HTR-8/SVneo (cell line): ENCODE data around the gene C10orf53.

Source experiments
- DNase-seq: peaks from one replicate; pipeline ENCODE4 v3.0.0; 2011; ENCODE audit warnings: low spot score, mixed read lengths; ENCODE audit not compliant: insufficient read length
- FAIRE-seq: peaks from 2 replicates; lab custom pipeline; 2011; peaks lifted over from hg19 to GRCh38; lab: Jason Lieb, UNC

C10orf53 gene

DNA sequence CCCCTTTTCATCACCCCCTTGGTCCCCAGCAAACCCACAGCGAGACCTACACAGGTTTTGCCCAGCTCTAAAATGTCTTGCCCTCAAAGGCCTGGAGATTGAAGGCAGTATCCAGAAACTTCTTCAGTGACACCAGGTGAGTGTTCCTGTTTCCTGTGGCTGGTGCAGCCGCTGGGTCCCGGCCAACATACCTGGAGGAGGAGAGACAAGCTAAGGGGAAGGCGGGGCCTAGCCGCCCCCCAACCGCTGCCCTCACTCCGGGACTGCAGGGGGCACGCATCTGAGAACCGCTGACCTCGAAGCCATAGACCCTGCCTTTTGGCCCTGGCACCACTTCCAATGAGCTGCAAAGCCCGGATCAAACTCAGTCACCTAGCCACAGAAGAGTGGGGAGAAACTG lies 55.7 kb downstream of the C10orf53 start:
- DNase-seq = no peak
- FAIRE-seq = no peak

DNA sequence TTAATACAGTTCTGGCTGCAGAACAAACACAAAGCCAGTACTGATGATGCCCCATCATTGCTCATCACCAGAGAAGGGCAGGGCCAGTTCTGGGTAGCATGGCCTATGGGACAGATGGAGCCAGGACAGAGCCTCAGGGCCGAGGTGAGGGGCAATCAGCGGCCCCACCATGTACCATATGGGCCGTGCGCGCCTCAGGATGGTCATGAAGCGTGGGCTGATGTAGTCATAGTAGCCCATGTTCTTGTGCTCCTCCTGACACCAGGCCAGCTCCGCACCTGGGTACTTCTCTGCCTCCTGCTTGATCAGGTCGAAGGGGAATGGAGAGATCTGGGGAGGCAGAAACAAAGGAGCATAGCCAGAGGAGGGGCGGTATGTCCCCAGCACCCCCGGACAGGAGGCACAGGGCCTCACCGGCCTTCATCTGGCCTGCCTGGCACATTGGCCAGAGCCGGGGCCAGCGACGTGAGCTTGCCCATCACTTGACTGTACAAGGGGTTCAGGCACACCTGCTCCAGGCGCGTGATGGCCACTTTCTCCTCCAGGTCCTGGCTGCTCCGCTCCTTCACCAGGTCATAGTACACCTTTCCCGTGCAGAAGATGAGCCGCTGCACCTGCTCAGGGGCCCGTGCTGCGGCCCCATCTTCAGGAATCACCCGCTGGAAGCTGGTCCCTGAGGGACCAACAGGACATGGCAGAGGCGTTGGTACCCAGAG lies 56.6 kb downstream of the C10orf53 start:
- FAIRE-seq (no peak), DNase-seq (no peak)

DNA sequence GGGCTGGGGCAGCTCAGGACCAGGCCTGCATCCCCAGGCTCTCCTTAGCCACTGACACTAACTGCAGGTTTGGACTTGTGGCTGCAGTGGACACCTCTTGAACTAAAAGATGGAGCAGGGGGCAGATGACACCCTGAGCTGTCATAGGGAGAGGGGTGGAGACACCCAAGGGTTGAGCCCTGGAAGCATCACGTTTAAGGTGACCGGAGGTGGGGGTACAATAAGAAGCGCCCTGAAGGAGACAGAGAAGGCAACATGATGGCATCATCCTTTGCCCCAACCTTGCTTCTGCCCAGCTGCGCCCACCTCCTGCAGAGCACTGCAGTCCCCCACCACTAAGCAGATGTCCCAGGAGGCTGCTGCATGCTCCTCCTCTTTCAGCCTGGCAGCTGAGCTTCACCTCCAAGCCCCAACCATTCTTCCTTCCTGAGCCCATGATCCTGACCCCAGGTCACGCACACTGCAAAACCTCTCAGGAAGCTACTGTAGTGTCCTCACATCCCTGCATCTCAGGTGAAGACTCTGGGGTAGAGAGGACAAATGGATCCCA lies 57.2 kb downstream of the C10orf53 start:
- FAIRE-seq = no peak
- no peak for DNase-seq

DNA sequence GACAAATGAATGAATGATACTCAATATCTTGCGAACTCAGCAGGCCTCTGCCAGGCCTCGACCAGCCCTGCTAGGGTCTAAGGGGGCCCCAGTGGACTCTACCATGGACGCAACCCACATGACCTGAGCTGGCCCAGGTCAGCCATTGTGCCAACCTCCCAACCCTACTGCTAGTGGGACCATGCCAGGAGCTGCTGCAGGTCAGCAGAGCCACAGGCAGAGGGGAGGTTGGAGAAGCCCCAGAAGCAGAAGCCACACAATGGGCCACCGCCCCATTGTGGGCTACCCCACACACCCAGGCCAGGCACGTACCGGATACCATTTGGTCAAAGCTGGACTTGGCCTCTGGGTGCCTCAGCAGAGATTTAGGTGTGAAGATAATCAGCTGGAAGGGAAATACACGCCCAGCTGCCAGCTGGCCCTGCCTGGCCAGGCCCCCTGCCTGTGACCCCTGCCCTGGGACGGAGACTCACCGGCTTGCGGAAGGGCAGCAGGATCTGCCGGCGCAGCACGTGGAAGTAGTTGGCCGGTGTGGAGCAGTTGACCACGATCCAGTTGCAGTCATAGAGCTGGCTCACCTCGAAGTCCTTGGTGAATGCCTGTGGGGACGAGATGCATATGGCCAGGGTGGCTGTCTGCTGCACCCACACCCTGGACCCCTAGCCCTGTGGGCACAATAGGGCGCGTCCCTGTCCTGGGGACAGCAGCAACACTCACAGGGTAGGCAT lies 58.2 kb downstream of the C10orf53 start:
- DNase-seq = no peak
- FAIRE-seq = no peak

DNA sequence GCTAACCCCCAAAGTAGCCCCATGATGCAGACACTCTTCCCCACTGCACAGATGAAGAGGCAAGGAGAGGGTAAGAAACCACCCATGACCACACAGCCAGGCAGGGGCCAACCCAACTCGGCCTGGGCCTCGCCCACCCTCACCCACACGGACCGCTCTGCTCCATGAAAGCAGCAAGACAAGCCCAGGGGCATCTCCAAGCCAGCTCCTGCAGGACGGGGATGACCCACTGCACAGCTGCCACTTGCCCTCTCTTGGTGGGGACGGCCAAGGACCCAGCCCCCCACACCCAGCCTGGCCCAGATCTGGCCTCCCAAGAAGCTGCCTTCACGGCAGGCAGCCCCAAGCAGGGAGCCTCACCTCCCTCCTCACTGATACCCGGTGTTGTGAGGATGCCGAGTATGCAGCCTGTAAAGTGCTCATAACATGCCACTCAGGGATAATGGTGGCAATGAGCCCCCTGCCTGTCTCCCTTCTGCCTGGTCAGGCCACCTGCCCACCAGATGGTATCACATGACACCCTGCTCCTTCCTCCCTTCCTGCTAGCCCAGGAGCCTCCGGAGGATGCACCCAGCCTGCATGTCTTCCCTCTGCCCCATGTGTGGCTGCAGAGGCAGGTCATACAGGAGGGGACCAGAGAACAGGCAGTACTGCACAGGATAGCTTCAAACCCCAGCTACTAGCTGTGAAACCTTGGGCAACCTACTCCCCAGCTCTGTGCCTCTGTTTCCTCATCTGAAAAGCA lies 59.3 kb downstream of the C10orf53 start:
- DNase-seq = no peak
- FAIRE-seq = no peak

DNA sequence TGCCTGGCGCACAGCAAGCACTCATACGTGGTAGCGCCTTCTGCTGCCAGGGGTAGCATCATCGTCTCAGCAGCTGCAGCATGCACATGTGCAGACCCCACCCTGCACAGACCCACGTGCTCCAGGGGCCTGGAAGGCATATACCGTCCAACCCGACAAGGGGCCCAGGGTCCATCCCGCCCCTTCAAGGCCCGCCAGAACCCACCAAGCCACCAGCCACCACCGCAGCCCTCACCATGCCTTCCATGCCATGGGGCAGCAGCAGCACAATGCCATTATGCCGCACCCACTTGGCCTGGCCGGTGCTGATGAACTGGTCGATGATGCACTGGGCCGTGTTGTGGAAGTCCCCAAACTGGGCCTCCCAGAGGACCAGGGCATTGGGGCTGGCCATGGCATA lies 60.0 kb downstream of the C10orf53 start:
- no peak for DNase-seq
- FAIRE-seq = no peak

DNA sequence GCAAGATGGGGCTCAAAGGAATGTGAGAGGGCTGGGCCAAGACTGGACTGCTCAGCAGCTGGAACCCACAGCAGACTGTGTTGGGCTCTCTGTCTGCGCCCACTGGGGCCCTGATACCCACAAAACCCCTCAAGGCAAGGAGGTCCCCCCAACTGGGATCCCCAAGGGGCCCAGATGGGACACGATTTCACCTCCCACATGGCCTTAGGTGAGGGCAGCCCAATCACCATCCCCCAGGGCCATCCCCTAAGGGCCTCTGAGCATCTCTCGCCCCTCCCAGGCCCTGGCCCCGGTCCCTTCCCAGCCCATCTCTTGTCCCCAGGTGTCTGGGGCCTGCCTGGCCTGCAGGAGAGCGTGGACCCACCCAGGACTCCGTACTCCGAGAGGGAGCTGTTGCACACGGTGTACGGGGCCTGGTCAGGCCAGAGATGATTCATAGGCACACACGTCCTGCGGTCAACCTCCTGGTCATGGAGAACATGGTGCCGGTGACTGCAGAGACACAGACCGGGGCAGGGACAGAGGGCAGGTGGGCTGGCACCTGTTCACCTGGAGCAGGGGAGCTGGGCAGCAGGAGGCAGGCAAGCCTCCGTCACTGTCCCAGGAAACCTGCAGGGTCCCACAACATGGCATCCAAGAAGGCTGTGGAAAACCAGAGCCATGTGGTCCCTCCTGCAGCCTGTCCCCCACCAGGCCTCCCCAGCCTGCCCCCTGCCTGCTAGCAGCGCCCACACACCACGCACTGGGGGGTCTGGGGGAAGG lies 61.1 kb downstream of the C10orf53 start:
- FAIRE-seq (no peak), DNase-seq (no peak)

DNA sequence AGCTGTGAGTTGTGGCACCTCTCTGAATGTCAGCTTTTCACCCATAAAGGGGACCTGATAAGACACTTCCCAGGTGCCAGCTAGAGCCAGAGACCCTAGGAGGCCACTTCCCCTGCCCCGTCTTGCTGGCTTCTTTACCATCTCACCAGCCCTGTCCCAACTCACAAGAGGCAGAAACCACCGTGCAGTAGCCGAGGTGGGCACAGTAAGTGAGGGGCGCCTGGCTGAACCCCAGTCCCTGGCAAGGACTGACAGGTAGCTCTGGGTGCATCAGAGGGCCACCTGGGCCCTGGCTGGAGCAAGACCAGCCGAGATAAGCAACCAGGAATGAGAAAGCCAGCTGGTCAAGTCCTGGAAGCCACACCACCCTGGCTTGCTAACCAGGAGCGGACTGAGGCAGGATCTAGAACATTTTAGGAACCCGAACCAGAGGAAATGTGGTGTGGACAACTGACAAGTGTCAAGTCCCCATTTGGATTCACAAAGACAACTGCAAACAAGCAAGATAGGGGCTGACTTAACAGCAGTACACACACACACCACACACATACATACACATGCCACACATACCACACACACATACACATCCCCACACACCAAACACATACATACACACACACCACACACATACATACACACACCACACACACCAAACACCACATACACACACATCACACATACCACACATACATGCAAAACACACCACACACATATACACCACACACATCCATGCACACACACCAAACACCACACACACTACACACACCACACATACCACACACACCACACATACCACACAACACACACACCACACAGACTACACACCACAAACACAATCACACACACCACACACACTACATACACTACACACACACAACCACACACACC lies 61.9 kb downstream of the C10orf53 start:
- no peak for FAIRE-seq

DNA sequence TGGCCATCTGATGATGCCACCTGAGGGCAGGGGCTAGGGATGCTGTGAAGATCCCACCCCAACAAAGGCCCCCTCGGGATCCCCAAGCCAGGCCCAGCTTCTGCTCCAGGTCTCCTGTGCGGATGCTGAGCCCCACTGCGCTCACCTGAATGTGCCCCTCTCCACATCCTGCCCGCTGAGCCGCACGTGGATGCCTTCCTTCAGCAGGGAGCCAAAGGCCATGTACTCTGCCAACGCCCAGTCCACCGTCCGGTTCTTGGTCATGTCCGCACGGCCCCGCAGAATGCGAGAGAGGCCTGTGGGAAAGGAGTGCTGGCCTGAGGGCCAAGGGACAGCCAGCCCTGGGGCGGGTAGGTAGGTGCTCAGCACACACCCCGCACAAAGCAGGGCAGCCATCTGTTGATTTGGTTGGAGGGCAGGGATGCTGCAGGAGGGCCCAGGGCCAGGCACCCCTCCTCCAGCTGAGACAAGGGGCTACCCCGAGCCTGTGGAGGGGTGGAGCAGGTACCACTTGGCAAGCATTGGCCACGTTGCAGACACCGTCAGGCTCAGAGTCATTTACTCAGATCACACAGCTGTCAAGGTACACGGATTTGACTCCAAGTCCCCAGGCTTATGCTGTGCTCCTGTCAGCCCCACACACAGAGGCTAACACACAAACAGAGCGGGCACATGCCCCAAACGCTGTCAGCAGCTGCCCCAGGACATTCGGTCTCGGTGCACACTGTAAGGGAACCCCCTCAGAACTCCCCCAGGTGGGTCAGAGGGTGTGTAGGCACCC lies 63.4 kb downstream of the C10orf53 start:
- DNase-seq (no peak), FAIRE-seq (no peak)

More for the DNA sequence above, 61.9 kb downstream of the C10orf53 start:
- no peak for DNase-seq

DNA sequence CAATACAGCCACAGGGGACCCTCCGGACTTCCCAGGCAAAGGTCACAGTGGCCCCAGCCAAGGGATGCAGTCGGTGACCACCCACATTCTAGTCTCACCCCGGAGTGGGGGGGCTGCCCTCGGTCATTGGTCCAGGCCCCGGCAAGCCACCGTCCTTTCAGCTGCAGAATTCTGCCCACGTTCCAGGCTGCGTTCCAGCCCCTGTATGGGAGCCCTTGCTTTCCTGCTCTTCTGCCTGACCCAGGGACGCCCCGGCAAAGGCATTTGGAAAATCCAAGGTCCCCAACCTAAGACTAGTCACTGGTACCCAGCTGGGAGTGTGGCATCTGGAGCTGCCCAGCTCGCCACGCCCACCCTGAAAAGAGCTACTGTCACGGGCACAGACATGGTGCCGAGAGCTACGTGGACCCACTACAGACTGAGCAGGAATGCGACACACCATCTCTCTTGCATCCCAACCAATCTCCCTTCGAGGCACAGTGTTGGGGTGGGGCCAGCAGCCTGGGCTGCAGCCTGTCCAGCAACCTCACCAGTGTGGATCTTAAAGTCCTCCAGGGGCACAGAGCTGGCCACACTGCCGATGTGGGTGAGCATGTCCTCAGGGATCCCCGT lies 64.1 kb downstream of the C10orf53 start:
- DNase-seq (no peak), FAIRE-seq (no peak)

DNA sequence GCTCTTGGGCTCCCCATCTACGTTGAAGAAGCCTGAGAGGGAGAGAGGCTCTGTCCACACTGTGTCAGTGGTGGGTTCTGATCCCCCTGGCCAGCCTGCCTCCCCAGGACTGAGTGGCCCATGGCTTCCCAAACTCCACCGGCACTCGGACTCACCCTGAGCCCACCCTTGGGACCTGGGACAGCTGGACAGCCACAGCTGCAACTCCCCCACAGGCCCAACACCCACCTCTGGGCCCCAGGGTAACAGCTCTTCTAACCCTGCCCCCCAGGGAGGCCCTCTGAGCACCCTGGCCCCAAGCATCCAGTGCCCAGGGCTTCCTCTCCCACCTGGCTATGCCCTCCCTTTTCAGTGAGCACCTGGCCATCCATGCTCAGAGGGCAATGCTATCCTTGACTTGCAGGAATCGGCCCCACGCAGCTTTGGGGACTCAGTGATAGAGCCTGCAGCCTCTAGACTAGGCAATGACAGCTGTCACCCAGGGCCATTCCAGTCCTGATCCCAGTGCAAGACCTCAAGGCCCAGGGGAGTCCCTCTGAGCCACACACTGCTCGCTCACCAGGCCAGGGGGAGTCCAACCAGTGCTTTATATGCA lies 64.7 kb downstream of the C10orf53 start:
- FAIRE-seq (no peak), DNase-seq (no peak)

DNA sequence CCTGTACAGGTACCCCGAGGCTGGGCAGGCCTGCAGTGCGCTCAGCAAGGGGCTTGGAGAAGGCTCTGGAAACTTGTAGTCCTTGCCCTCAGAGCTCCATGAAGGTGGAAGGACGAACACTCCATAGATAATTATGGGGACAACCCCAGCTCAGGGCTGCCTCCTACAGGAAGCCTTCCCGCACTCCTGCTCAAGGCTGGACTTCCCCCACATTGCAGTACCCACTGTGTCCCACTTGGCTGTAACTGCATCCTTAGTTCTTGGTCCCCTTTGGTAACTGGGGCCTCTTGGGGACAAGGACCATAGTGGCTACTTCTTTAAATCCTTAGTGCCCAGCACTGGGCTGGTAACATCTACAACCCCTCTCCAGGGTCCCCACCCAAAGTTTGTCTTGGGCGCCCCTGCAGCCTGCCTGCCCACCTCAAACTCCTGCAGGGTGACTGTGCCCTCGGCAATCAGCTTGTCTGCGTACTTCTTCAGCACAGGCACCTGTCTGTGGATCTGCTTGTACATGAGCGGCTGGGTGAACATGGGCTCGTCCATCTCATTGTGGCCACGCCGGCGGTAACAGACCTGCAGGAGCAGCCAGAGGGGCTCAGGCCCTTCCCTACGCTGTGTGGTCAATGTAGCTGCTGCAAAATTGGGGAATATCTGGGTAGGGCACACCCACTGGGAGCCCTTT lies 65.6 kb downstream of the C10orf53 start:
- FAIRE-seq = no peak

DNA sequence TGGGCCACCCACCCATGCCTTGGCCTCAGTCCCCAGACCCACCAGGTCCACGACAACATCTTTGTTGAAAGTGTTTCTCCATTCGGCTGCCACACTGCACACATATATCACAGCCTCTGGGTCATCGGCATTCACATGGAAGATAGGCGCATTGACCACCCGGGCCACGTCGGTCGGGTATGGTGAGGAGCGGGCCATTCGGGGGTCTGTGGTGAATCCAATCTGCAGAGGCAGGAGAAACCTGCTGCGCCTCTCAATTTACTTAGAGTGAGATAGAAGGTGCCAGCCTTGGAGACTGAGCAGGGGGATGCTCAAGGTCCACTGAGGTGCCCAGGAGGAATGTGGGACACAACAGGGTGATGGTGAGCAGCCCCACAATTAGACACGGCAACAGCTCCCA lies 66.3 kb downstream of the C10orf53 start:
- FAIRE-seq = no peak

More for the DNA sequence above, 65.6 kb downstream of the C10orf53 start:
- no peak for DNase-seq

DNA sequence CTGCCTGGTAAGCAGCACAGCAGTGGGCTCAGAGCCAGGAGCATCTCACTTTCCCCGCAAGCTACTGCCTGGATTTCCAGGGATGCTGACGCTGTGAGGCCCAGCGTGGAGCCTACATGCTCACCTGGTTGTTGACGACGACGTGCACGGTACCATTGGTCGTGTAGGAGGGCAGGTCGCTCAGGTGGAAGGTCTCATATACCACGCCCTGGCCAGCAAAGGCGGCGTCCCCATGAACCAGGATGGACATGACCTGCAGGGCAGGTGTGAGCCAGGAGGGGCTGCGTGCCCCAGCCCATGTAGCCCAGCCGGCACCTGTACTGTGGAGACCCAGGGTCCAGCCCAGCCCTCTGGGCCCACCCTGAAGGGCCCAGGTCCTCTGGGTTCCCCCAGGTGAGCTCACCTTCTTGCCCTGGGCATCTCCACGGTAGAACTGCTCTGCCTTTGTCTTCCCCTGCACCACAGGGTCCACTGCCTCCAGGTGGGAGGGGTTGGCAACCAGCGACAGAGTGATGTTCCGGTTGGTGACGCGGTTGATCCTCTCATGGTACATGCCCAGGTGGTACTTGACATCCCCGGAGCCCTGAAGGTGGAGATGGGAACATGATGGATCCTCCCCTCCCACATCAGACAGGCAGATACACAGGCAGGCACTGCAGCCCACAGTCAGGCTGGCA lies 67.3 kb downstream of the C10orf53 start:
- FAIRE-seq (no peak), DNase-seq (no peak)

More for the DNA sequence above, 66.3 kb downstream of the C10orf53 start:
- DNase-seq = no peak
